Measurements from ENCODE around the gene SZT2.

DNA sequence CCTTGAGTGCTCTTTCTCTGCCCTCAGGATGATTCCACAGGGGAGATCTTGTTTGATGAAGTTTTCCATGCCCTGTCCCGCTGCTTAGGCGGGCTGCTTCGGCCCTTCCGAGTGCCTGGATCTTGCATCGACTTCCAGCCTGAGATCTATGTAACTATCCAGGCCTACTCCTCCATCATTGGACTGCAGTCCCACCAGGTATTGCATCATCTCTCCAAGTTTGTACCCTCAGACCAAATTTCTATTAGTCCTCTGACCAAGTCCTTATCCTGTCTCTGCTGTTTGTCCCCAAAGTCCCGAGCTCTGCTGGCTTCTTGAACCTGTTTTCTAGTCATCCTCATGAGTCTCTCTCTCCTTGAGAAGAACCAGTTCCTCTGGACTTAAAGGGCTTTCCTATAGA, 14.7 kb downstream of the SZT2 start:
- TF ChIP-seq, protein P1, sequence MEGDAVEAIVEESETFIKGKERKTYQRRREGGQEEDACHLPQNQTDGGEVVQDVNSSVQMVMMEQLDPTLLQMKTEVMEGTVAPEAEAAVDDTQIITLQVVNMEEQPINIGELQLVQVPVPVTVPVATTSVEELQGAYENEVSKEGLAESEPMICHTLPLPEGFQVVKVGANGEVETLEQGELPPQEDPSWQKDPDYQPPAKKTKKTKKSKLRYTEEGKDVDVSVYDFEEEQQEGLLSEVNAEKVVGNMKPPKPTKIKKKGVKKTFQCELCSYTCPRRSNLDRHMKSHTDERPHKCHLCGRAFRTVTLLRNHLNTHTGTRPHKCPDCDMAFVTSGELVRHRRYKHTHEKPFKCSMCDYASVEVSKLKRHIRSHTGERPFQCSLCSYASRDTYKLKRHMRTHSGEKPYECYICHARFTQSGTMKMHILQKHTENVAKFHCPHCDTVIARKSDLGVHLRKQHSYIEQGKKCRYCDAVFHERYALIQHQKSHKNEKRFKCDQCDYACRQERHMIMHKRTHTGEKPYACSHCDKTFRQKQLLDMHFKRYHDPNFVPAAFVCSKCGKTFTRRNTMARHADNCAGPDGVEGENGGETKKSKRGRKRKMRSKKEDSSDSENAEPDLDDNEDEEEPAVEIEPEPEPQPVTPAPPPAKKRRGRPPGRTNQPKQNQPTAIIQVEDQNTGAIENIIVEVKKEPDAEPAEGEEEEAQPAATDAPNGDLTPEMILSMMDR (conservative IDR thresholded peaks at IDR 0.05; ENCODE audit: low read depth, low read length): no peak
- TF ChIP-seq EZH2 (IDR thresholded peaks at IDR 0.05; ENCODE audit: low read length, unreplicated experiment) (no peak), EZH2phosphoT487 (IDR thresholded peaks at IDR 0.05; ENCODE audit: borderline replicate concordance, low read length) (no peak)

All from PC-3 (cell line).